GM12878 (cell line): ENCODE measurements around the gene ASAP3. TPM values are rescaled to one million over a fixed set of nuclear protein-coding genes. Genes with fewer than 3 reads are reported as not detected.

ENCODE experiments used
- ATAC-seq: fragments of 200-7000 bp; cut with Tn5 transposase; 3 replicates; pipeline ENCODE4 v1.9.1; 2020; ENCODE audit warnings: mild to moderate bottlenecking, moderate library complexity
- BruUV-seq: library from RNA; stranded (reverse); fragments of 400-500 nt; replicated peaks from 2 replicates; lab custom pipeline; 2021; lab: Mats Ljungman, UMichigan
- CTCF ChIA-PET: fragments of 300-600 bp; sonication (Branson Sonifier 250); formaldehyde crosslinking; extraction: SDS; loops from one replicate; lab custom pipeline; 2021; ENCODE audit warnings: inconsistent platforms; lab: Yijun Ruan, JAX
- POLR2A ChIA-PET: fragments of 350-600 bp; formaldehyde crosslinking; extraction: SDS; loops from one replicate; lab custom pipeline; 2021; ENCODE audit warnings: inconsistent platforms; lab: Charles Lee
- RAD21 ChIA-PET: fragments of 300-600 bp; sonication (Branson Sonifier 250); formaldehyde crosslinking; loops from one replicate; lab custom pipeline; 2023; ENCODE audit warnings: antibody characterized with exemption; ENCODE audit not compliant: unreplicated experiment; lab: Charles Lee
- SMC1A ChIA-PET: fragments of 300-600 bp; sonication (Branson Sonifier 250); formaldehyde crosslinking; loops from one replicate; lab custom pipeline; 2023; ENCODE audit not compliant: unreplicated experiment, uncharacterized antibody; lab: Charles Lee
- DNase-seq: peaks from one replicate; pipeline ENCODE4 v3.0.0-alpha.2; 2011; ENCODE audit warnings: low read depth, low spot score
- FAIRE-seq: peaks from 3 replicates; lab custom pipeline; 2011; peaks lifted over from hg19 to GRCh38; lab: Jason Lieb, UNC
- H2AFZ ChIP-seq: 2 replicates; pipeline ENCODE4 v1.6.0; 2011; ENCODE audit warnings: low read depth, low read length, control low read depth; ENCODE audit not compliant: control insufficient read depth
- H3K27ac ChIP-seq: 2 replicates; pipeline ENCODE4 v1.5.1; 2011; ENCODE audit warnings: control low read depth; ENCODE audit not compliant: control insufficient read depth, insufficient read depth
- H3K27me3 ChIP-seq, 2 experiments: replicated peaks in 1 of 2; 2 replicates each; pipeline versions ENCODE4 v1.6.0 to v1.6.1; 2011; ENCODE audit warnings: low read length in 1 of 2; ENCODE audit not compliant: control insufficient read depth in 2 of 2, insufficient read depth in 2 of 2
- H3K36me3 ChIP-seq, 2 experiments: 2 replicates each; pipeline ENCODE4 v1.5.1; 2011; ENCODE audit warnings: low read length in 1 of 2; ENCODE audit not compliant: control insufficient read depth in 2 of 2, insufficient read depth in 2 of 2
- H3K4me1 ChIP-seq: 2 replicates; pipeline ENCODE4 v1.6.1; 2011; ENCODE audit warnings: mild to moderate bottlenecking, low read length, moderate library complexity, mixed read lengths; ENCODE audit not compliant: control insufficient read depth, insufficient read depth
- H3K4me2 ChIP-seq: 2 replicates; pipeline ENCODE4 v1.6.0; 2011; ENCODE audit warnings: control low read depth; ENCODE audit not compliant: control insufficient read depth, insufficient read depth
- H3K4me3 ChIP-seq: fragments of 200-600 bp; sonication (generic); 2 replicates; pipeline ENCODE4 v1.5.1; 2016
- H3K79me2 ChIP-seq: 2 replicates; pipeline ENCODE4 v1.6.0; 2011; ENCODE audit warnings: low read length; ENCODE audit not compliant: control insufficient read depth, insufficient read depth
- H3K9ac ChIP-seq: 2 replicates; pipeline ENCODE4 v1.8.0; 2011; ENCODE audit warnings: low read length, control low read depth, mixed read lengths; ENCODE audit not compliant: control insufficient read depth, insufficient read depth
- H3K9me3 ChIP-seq: replicated peaks from 3 replicates; pipeline ENCODE4 v1.5.1; 2011; ENCODE audit warnings: mild to moderate bottlenecking, low read length; ENCODE audit not compliant: control insufficient read depth, insufficient read depth
- H4K20me1 ChIP-seq: 2 replicates; pipeline ENCODE4 v1.6.0; 2011; ENCODE audit not compliant: control insufficient read depth, insufficient read depth
- GABPA ChIP-seq: IDR thresholded peaks from 2 replicates; pipeline ENCODE4 v1.6.1; 2014; ENCODE audit warnings: antibody characterized with exemption, low read depth, mild to moderate bottlenecking, inconsistent platforms
- HCFC1 ChIP-seq: fragments of 150-350 bp; IDR thresholded peaks from 2 replicates; pipeline ENCODE4 v1.6.1; 2014; ENCODE audit warnings: low read length
- IKZF1 ChIP-seq: fragments of 450-650 bp; conservative IDR thresholded peaks from 2 replicates; pipeline ENCODE4 v1.6.1; 2017; ENCODE audit warnings: antibody characterized with exemption, mild to moderate bottlenecking
- KAT2A ChIP-seq: conservative IDR thresholded peaks from 2 replicates; pipeline ENCODE4 v1.6.1; 2011; ENCODE audit warnings: low read depth, low read length; ENCODE audit not compliant: control insufficient read depth
- LARP7 ChIP-seq: fragments of 450-650 bp; IDR thresholded peaks from 2 replicates; pipeline ENCODE4 v1.6.1; 2017; ENCODE audit warnings: mild to moderate bottlenecking
- MTA3 ChIP-seq: IDR thresholded peaks from 2 replicates; pipeline ENCODE4 v1.6.1; 2012; ENCODE audit warnings: low read length, inconsistent platforms, borderline replicate concordance
- NFYB ChIP-seq: IDR thresholded peaks from 2 replicates; pipeline ENCODE4 v1.6.1; 2011; ENCODE audit warnings: low read depth, mild to moderate bottlenecking, low read length, improper control_type of control experiment, moderate library complexity; ENCODE audit not compliant: insufficient read depth
- NKRF ChIP-seq: fragments of 450-650 bp; conservative IDR thresholded peaks from 2 replicates; pipeline ENCODE4 v1.6.1; 2017; ENCODE audit warnings: mild to moderate bottlenecking, moderate library complexity
- RBBP5 ChIP-seq: fragments of 200-600 bp; sonication (generic); conservative IDR thresholded peaks from 2 replicates; pipeline ENCODE4 v1.6.1; 2016
- RCOR1 ChIP-seq: conservative IDR thresholded peaks from 2 replicates; pipeline ENCODE4 v1.6.1; 2012; ENCODE audit warnings: low read depth, low read length, improper control_type of control experiment
- RELA ChIP-seq: fragments of 450-650 bp; IDR thresholded peaks from 2 replicates; pipeline ENCODE4 v1.8.0; 2014; ENCODE audit warnings: borderline replicate concordance; ENCODE audit not compliant: partially characterized antibody
- REST ChIP-seq: IDR thresholded peaks from 2 replicates; pipeline ENCODE4 v1.6.1; 2012; ENCODE audit warnings: mild to moderate bottlenecking, low read depth, low read length
- SIN3A ChIP-seq: IDR thresholded peaks from 2 replicates; pipeline ENCODE4 v1.6.1; 2012; ENCODE audit warnings: low read depth, low read length, improper control_type of control experiment
- SIX5 ChIP-seq: IDR thresholded peaks from 2 replicates; pipeline ENCODE4 v1.6.1; 2011; ENCODE audit warnings: mild to moderate bottlenecking, low read depth, low read length, moderate library complexity; ENCODE audit not compliant: severe bottlenecking
- SMAD1 ChIP-seq: fragments of 450-650 bp; IDR thresholded peaks from 2 replicates; pipeline ENCODE4 v1.6.1; 2018; ENCODE audit warnings: mild to moderate bottlenecking, low read depth; ENCODE audit not compliant: partially characterized antibody
- ZNF24 ChIP-seq: fragments of 450-650 bp; IDR thresholded peaks from 2 replicates; pipeline ENCODE4 v1.6.1; 2017; ENCODE audit warnings: antibody characterized with exemption, mild to moderate bottlenecking
- ZNF274 ChIP-seq: IDR thresholded peaks from one replicate; pipeline ENCODE4 v1.8.0; 2011; ENCODE audit not compliant: insufficient read length, insufficient read depth
- ZSCAN29 ChIP-seq: fragments of 450-650 bp; IDR thresholded peaks from 2 replicates; pipeline ENCODE4 v1.6.1; 2017; ENCODE audit warnings: mild to moderate bottlenecking, moderate library complexity
- WGBS: methylation state at CpG from one replicate; pipeline ENCODE4 v1.1.6; 2016; ENCODE audit warnings: low lambda C conversion rate; ENCODE audit not compliant: insufficient replicate concordance, insufficient coverage; ENCODE audit errors: missing lambda C conversion rate; 5-methylcytosine and 5-hydroxymethylcytosine counted together
- in situ Hi-C: fragments of 300-500 bp; cut with MboI; formaldehyde crosslinking; loops from 9 replicates; pipeline ENCODE4 v1.14.3; 2018; ENCODE audit warnings: mixed read lengths
- intact Hi-C: fragments of 100-400 bp; cut with micrococcal nuclease; formaldehyde crosslinking; loops from one replicate; pipeline ENCODE4 v1.14.2; 2022; ENCODE audit not compliant: unreplicated experiment
- polyA plus RNA-seq, 11 experiments: library from polyadenylated mRNA; depleted of rRNA in 4 of 11; unstranded in 6 of 11; stranded (reverse) in 5 of 11; fragments of >200 nt; fragmentation: Nextera tagmentation in 4 of 11; fragmentation: Illumina TruSeq in 1 of 11; extraction: Ambion mirVana in 4 of 11; extraction: Trizol in 1 of 11; gene quantifications; 1 replicate in 1 of 11; 2 replicates in 10 of 11; pipeline versions ENCODE4 v1.2.1 to v1.2.3, GENCODE V29; 2011 to 2016; ENCODE audit warnings: inconsistent platforms in 2 of 11, missing spikeins in 2 of 11, low read depth in 1 of 11
- total RNA-seq, 4 experiments: library from RNA; depleted of rRNA in 3 of 4; stranded (reverse); fragments of >200 nt in 3 of 4; fragmentation: Illumina TruSeq in 1 of 4; extraction: Trizol in 1 of 4; gene quantifications; 2 replicates each; pipeline versions ENCODE4 v1.2.1 to v1.2.3, GENCODE V29; 2013 to 2021

ASAP3 gene
- total and polyA plus RNA-seq, 10 of the 15 experiments (the other 5 are each of a cell fraction or from before 2014, with no cell fraction given), result 0.04 to 0.92 (median 0.34) TPM; not detected in 1

GRCh38 chr1:23469372-23469982 is 14.5 kb downstream of the ASAP3 start (continued):
- TF ChIP-seq REST (no peak), RBBP5 (no peak), NFYB (no peak)

GRCh38 chr1:23466423-23466989 is 17.5 kb downstream of the ASAP3 start:
- DNase-seq, result no peak
- FAIRE-seq, result no peak
- no peak overlapping the region for H3K9ac ChIP-seq
- CTCF ChIA-PET, result interaction anchor here (0.5 to 1.4 kb wide), 2 partner anchors 30 to 35 kb away, joined by 3 read pairs; no protein-coding TSS in a partner anchor
- no peak overlapping the region for H2AFZ ChIP-seq
- in situ Hi-C loops, result no loop called here
- no peaks in the 10 kb centered on the region for H4K20me1 ChIP-seq
- WGBS, result 76% methylated on average over 3 of the region's 3 CpGs
- no peak overlapping the region for H3K4me3 ChIP-seq
- no peaks in the 10 kb centered on the region for H3K36me3 ChIP-seq
- ATAC-seq, result no peak
- no peak overlapping the region for H3K4me2 ChIP-seq
- RAD21 ChIA-PET, result no interaction called here
- peaks cover 0 to 2% of the 10 kb centered on the region in 2 experiments; a peak in 1 of 4 replicates for H3K27me3 ChIP-seq
- POLR2A ChIA-PET, result no interaction called here
- BruUV-seq, result no TSS peak
- intact Hi-C loops, result no loop called here
- no peaks in the 10 kb centered on the region for H3K9me3 ChIP-seq
- H3K27ac ChIP-seq, result no peak overlapping the region
- no peaks in the 10 kb centered on the region for H3K4me1 ChIP-seq
- no peaks in the 10 kb centered on the region for H3K79me2 ChIP-seq
- SMC1A ChIA-PET, result interaction anchor here (1.3 kb wide), 1 partner anchor 30 kb away, joined by 3 read pairs; no protein-coding TSS in a partner anchor
- TF ChIP-seq ZNF274 (no peak), RCOR1 (no peak), LARP7 (no peak), ZSCAN29 (no peak), SIX5 (no peak), IKZF1 (no peak), MTA3 (no peak), SIN3A (no peak), RELA (no peak), HCFC1 (no peak), NKRF (no peak), KAT2A (no peak), GABPA (no peak), SMAD1 (no peak), ZNF24 (no peak)
